GM21360 (cell line): ENCODE measurements around the gene ATL1.
A peak's percentile ranks its signal among the peaks of the same experiment; 100 is the strongest.

Experiments used
- ATAC-seq: cut with Tn5 transposase; IDR thresholded peaks from one replicate; pipeline ENCODE4 v1.9.1; 2021; ENCODE audit warnings: mild to moderate bottlenecking, moderate library complexity; ENCODE audit not compliant: unreplicated experiment

The ATL1 gene

GRCh38 chr14:50559990-50560930 lies at the start of gene ATL1:
ATL1 (plus strand) TSS chr14:50560145; CDS start chr14:50560266, 121 bp downstream.
- no peak for ATAC-seq

GRCh38 chr14:50510157-50510556 lies 49.8 kb upstream of the ATL1 start:
- ATAC-seq, result no peak

- no peak for ATAC-seq
Measured at GRCh38 chr14:50512463-50512862, 47.5 kb upstream of the ATL1 start.

- no peak for ATAC-seq
Measured at GRCh38 chr14:50516091-50516490, 43.9 kb upstream of the ATL1 start.

- ATAC-seq, result peak; percentile 69
Measured at GRCh38 chr14:50520947-50521815, 38.8 kb upstream of the ATL1 start.

GRCh38 chr14:50521912-50522341 lies 38.0 kb upstream of the ATL1 start:
- ATAC-seq, result peak; percentile 41

- ATAC-seq, result no peak
Measured at GRCh38 chr14:50523271-50524041, 36.5 kb upstream of the ATL1 start.

- no peak for ATAC-seq
Measured at GRCh38 chr14:50524060-50524459, 35.9 kb upstream of the ATL1 start.

GRCh38 chr14:50524731-50525515 lies 35.0 kb upstream of the ATL1 start:
- no peak for ATAC-seq

GRCh38 chr14:50528000-50528399 lies 31.9 kb upstream of the ATL1 start:
- no peak for ATAC-seq

GRCh38 chr14:50529288-50530179 lies 30.4 kb upstream of the ATL1 start:
- no peak for ATAC-seq

- ATAC-seq, result no peak
Measured at GRCh38 chr14:50530358-50530757, 29.6 kb upstream of the ATL1 start.

GRCh38 chr14:50530794-50531365 lies 29.1 kb upstream of the ATL1 start:
- no peak for ATAC-seq

GRCh38 chr14:50531595-50532501 lies 28.1 kb upstream of the ATL1 start:
- peak; percentile 15 for ATAC-seq

GRCh38 chr14:50532502-50533240 lies 27.3 kb upstream of the ATL1 start, which contains the start of gene MAP4K5:
MAP4K5 (minus strand) TSS chr14:50532569; CDS start chr14:50532049, 520 bp downstream.
- peak; percentile 94 for ATAC-seq

GRCh38 chr14:50533241-50533705 lies 26.7 kb upstream of the ATL1 start:
- no peak for ATAC-seq

- no peak for ATAC-seq
Measured at GRCh38 chr14:50533806-50534205, 26.1 kb upstream of the ATL1 start.
